H9 (cell line): ENCODE measurements around the gene UBAC2. TPM values are rescaled to one million over a fixed set of nuclear protein-coding genes. Genes with fewer than 3 reads are reported as not detected.

Source experiments
- DNase-seq: peaks from one replicate; pipeline ENCODE4 v3.0.0-alpha.2; 2017
- H2AFZ ChIP-seq: one replicate; pipeline ENCODE4 v1.6.1; 2013; ENCODE audit warnings: mild to moderate bottlenecking, low read length, control low read depth, moderate library complexity
- H2AK5ac ChIP-seq: 2 replicates; pipeline ENCODE4 v1.6.1; 2013; ENCODE audit warnings: low read length, control low read depth, mixed read lengths; ENCODE audit not compliant: insufficient read length
- H2BK120ac ChIP-seq: one replicate; pipeline ENCODE4 v1.6.1; 2013; ENCODE audit warnings: low read depth, mild to moderate bottlenecking, low read length, control low read depth, inconsistent platforms; ENCODE audit not compliant: poor library complexity, severe bottlenecking
- H2BK12ac ChIP-seq: 2 replicates; pipeline ENCODE4 v1.6.1; 2013; ENCODE audit warnings: low read length, control low read depth, mixed read lengths, low read depth; ENCODE audit not compliant: insufficient read length
- H2BK15ac ChIP-seq: 2 replicates; pipeline ENCODE4 v1.6.1; 2013; ENCODE audit warnings: low read depth, low read length, control low read depth
- H2BK20ac ChIP-seq: one replicate; pipeline ENCODE4 v1.6.1; 2013; ENCODE audit warnings: low read depth, mild to moderate bottlenecking, low read length, control low read depth, inconsistent platforms; ENCODE audit not compliant: poor library complexity, severe bottlenecking
- H2BK5ac ChIP-seq: 2 replicates; pipeline ENCODE4 v1.6.1; 2013; ENCODE audit warnings: low read length, control low read depth, mixed read lengths; ENCODE audit not compliant: insufficient read length
- H3K14ac ChIP-seq: 2 replicates; pipeline ENCODE4 v1.6.1; 2013; ENCODE audit warnings: low read length, control low read depth; ENCODE audit not compliant: insufficient read depth
- H3K18ac ChIP-seq: 2 replicates; pipeline ENCODE4 v1.6.1; 2013; ENCODE audit warnings: low read depth, mild to moderate bottlenecking, mixed read lengths, low read length, control low read depth; ENCODE audit not compliant: insufficient read length
- H3K23ac ChIP-seq: 2 replicates; pipeline ENCODE4 v1.6.1; 2013; ENCODE audit warnings: low read length, control low read depth, mixed read lengths, low read depth; ENCODE audit not compliant: insufficient read length
- H3K23me2 ChIP-seq: 2 replicates; pipeline ENCODE4 v1.6.1; 2013; ENCODE audit warnings: low read depth, mild to moderate bottlenecking, mixed read lengths, low read length, control low read depth; ENCODE audit not compliant: insufficient read length, poor library complexity, severe bottlenecking
- H3K27ac ChIP-seq: 2 replicates; pipeline ENCODE4 v1.5.1; 2013; ENCODE audit warnings: low read length, control low read depth, mixed read lengths, low read depth; ENCODE audit not compliant: insufficient read length
- H3K27me3 ChIP-seq: 2 replicates; pipeline ENCODE4 v1.6.1; 2013; ENCODE audit warnings: low read length, control low read depth, inconsistent platforms; ENCODE audit not compliant: insufficient read depth
- H3K4ac ChIP-seq: 2 replicates; pipeline ENCODE4 v1.6.1; 2013; ENCODE audit warnings: low read depth, mild to moderate bottlenecking, control low read depth, inconsistent platforms, low read length, moderate library complexity
- H3K4me1 ChIP-seq: 2 replicates; pipeline ENCODE4 v1.6.1; 2013; ENCODE audit warnings: low read length, control low read depth, inconsistent platforms; ENCODE audit not compliant: insufficient read depth
- H3K4me2 ChIP-seq: 2 replicates; pipeline ENCODE4 v1.6.1; 2013; ENCODE audit warnings: low read length, control low read depth, mixed read lengths; ENCODE audit not compliant: insufficient read length, insufficient read depth
- H3K56ac ChIP-seq: 2 replicates; pipeline ENCODE4 v1.6.1; 2013; ENCODE audit warnings: low read depth, mild to moderate bottlenecking, mixed read lengths, low read length, control low read depth; ENCODE audit not compliant: insufficient read length
- H3K79me1 ChIP-seq: 2 replicates; pipeline ENCODE4 v1.6.1; 2013; ENCODE audit warnings: low read depth, mild to moderate bottlenecking, moderate library complexity, low read length, control low read depth, inconsistent platforms; ENCODE audit not compliant: insufficient read depth, poor library complexity, severe bottlenecking
- H3K79me2 ChIP-seq: 2 replicates; pipeline ENCODE4 v1.6.1; 2013; ENCODE audit warnings: low read length, control low read depth, inconsistent platforms; ENCODE audit not compliant: insufficient read depth
- H3K9ac ChIP-seq: 2 replicates; pipeline ENCODE4 v1.6.1; 2013; ENCODE audit warnings: low read length, control low read depth, mixed read lengths; ENCODE audit not compliant: insufficient read length; ENCODE audit errors: extremely low read depth
- H3K9me3 ChIP-seq: one replicate; pipeline ENCODE4 v1.6.1; 2013; ENCODE audit warnings: low read depth, low read length, inconsistent platforms; ENCODE audit not compliant: control insufficient read depth
- H3T11ph ChIP-seq: one replicate; pipeline ENCODE4 v1.6.1; 2013; ENCODE audit warnings: mild to moderate bottlenecking, low read length, control low read depth, inconsistent platforms
- H4K20me1 ChIP-seq: one replicate; pipeline ENCODE4 v1.6.1; 2013; ENCODE audit not compliant: control insufficient read depth, insufficient read length, insufficient read depth
- H4K5ac ChIP-seq: 2 replicates; pipeline ENCODE4 v1.6.1; 2013; ENCODE audit warnings: low read depth, mild to moderate bottlenecking, mixed read lengths, low read length, control low read depth; ENCODE audit not compliant: insufficient read length
- H4K8ac ChIP-seq: replicated peaks from 2 replicates; pipeline ENCODE4 v1.6.1; 2013; ENCODE audit warnings: low read length, control low read depth, mixed read lengths, low read depth; ENCODE audit not compliant: insufficient read length
- H4K91ac ChIP-seq: 2 replicates; pipeline ENCODE4 v1.6.1; 2013; ENCODE audit warnings: low read depth, mild to moderate bottlenecking, moderate library complexity, mixed read lengths, low read length, control low read depth; ENCODE audit not compliant: insufficient read length
- H3K27ac Mint-ChIP-seq, 3 experiments: 2 replicates in 2 of 3; 3 replicates in 1 of 3; pipeline ENCODE4 v1.8.0; 2020 to 2021; ENCODE audit warnings: mixed read lengths in 3 of 3, mild to moderate bottlenecking in 1 of 3, moderate library complexity in 1 of 3
- H3K27me3 Mint-ChIP-seq: 2 replicates; pipeline ENCODE4 v1.8.0; 2021; ENCODE audit warnings: low read depth, mild to moderate bottlenecking, moderate library complexity, mixed read lengths
- H3K36me3 Mint-ChIP-seq, 3 experiments: 2 replicates in 2 of 3; 3 replicates in 1 of 3; pipeline ENCODE4 v1.8.0; 2020 to 2021; ENCODE audit warnings: low read depth in 3 of 3, mixed read lengths in 3 of 3; ENCODE audit not compliant: insufficient read depth in 1 of 3
- H3K4me1 Mint-ChIP-seq, 2 experiments: 2 replicates each; pipeline ENCODE4 v1.8.0; 2020; ENCODE audit warnings: mixed read lengths in 2 of 2
- H3K4me3 Mint-ChIP-seq, 2 experiments: 2 replicates in 1 of 2; 3 replicates in 1 of 2; pipeline ENCODE4 v1.8.0; 2020 to 2021; ENCODE audit warnings: mild to moderate bottlenecking in 2 of 2, mixed read lengths in 2 of 2, moderate library complexity in 1 of 2
- H3K9me3 Mint-ChIP-seq, 2 experiments: 2 replicates in 1 of 2; 3 replicates in 1 of 2; pipeline ENCODE4 v1.8.0; 2020; ENCODE audit warnings: mild to moderate bottlenecking in 2 of 2, mixed read lengths in 2 of 2, moderate library complexity in 1 of 2
- CTCF ChIP-seq: fragments of 200-600 bp; sonication (generic); conservative IDR thresholded peaks from 3 replicates; pipeline ENCODE4 v1.8.0; 2021; ENCODE audit warnings: antibody characterized with exemption, mild to moderate bottlenecking
- WGBS: extraction: QIAGEN DNeasy Blood & Tissue Kit; methylation state at CpG from one replicate; pipeline ENCODE4 v1.1.7; 2013; ENCODE audit warnings: missing lambda C conversion rate, low lambda C conversion rate, mixed read lengths; ENCODE audit not compliant: insufficient read length; ENCODE audit errors: extremely low coverage; 5-methylcytosine and 5-hydroxymethylcytosine counted together
- total RNA-seq: library from RNA; stranded (reverse); gene quantifications from 2 replicates; pipeline ENCODE4 v1.2.1, GENCODE V29; 2021

Gene UBAC2
- total RNA-seq, 1 experiment from 2014 or later: 52.3 TPM

DNA sequence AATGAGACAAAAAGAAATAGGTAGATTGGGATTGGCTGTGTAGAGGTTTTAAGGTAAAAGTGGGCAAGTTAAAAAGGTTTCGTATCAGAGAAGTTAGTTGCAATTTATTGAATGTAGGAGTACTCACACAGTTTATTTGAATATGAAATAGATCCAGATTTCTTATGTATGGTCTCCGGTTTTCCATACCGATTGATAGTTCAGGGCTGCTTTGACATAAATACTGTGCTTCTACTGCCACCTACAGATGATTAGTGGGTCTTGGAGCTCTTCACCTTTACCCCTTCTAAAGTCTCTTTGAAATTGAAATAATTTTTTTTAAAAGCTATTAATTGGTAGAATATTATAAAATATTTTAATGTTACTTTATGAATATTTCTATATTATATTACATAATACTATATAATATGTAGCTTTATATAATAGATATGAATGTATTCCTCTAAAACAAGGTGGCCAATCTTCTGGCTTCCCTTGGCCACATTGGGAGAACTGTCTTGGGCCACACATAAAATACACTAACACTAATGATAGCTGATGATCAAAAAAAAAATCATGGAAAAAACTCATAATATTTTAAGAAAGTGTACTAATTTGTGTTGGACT, 65.3 kb downstream of the UBAC2 start:
- H2AK5ac ChIP-seq: no peak overlapping the region
- no peak for DNase-seq
- no peaks in the 10 kb centered on the region for H3K9me3 Mint-ChIP-seq
- no peak overlapping the region for H3K23ac ChIP-seq
- peak; percentile 77 for TF ChIP-seq CTCF
- no peaks in the 10 kb centered on the region for H3K4me1 ChIP-seq
- H3K36me3 Mint-ChIP-seq: peaks cover 0 to 1% (median 0%) of the 10 kb centered on the region in 3 experiments; a peak in 1 of 7 replicates
- no peak overlapping the region for H3K56ac ChIP-seq
- H3K4me1 Mint-ChIP-seq: peaks cover 3% of the 10 kb centered on the region in 2 experiments; a peak in 2 of 4 replicates
- no peaks in the 10 kb centered on the region; the same call in 1 of the 2 replicates for H3K27me3 Mint-ChIP-seq
- no peak overlapping the region for H2BK5ac ChIP-seq
- no peak overlapping the region for H3K4me2 ChIP-seq
- no peak overlapping the region for H2BK20ac ChIP-seq
- no peak overlapping the region for H3K4ac ChIP-seq
- WGBS: no CpG with 5 or more reads among the region's 3 CpGs
- H3K9ac ChIP-seq: no peak overlapping the region
- H3K27ac ChIP-seq: no peak overlapping the region
- H3K14ac ChIP-seq: no peak overlapping the region
- H4K20me1 ChIP-seq: no peaks in the 10 kb centered on the region
- H3K79me1 ChIP-seq: no peaks in the 10 kb centered on the region
- no peak overlapping the region for H3K4me3 Mint-ChIP-seq
- no peaks in the 10 kb centered on the region for H3K27me3 ChIP-seq
- H3K79me2 ChIP-seq: no peaks in the 10 kb centered on the region
- H3K9me3 ChIP-seq: no peaks in the 10 kb centered on the region
- H3K27ac Mint-ChIP-seq: no peak overlapping the region
- H3K18ac ChIP-seq: no peak overlapping the region
- H2BK15ac ChIP-seq: no peak overlapping the region
- no peak overlapping the region for H2AFZ ChIP-seq
- no peak overlapping the region for H4K91ac ChIP-seq
- H3K23me2 ChIP-seq: no peaks in the 10 kb centered on the region
- H4K8ac ChIP-seq: no peak overlapping the region
- H2BK12ac ChIP-seq: no peak overlapping the region
- H4K5ac ChIP-seq: no peak overlapping the region
- H3T11ph ChIP-seq: no peak overlapping the region
- H2BK120ac ChIP-seq: no peak overlapping the region
